HepG2 (cell line): ENCODE results near the gene MRPL30. TPM values are rescaled to one million over a fixed set of nuclear protein-coding genes. Genes with fewer than 3 reads are reported as not detected.

ENCODE experiments used
- ARHGAP35 ChIP-seq: sonication (generic); formaldehyde crosslinking; IDR thresholded peaks from 2 replicates; pipeline ENCODE4 v1.9.0; 2022; ENCODE audit warnings: mild to moderate bottlenecking, inconsistent platforms, moderate library complexity, missing genetic modification reagents, borderline replicate concordance
- CHCHD3 ChIP-seq: sonication (generic); formaldehyde crosslinking; IDR thresholded peaks from 2 replicates; pipeline ENCODE4 v1.8.0; 2022; ENCODE audit warnings: mild to moderate bottlenecking, missing genetic modification reagents, moderate library complexity
- DDIT3 ChIP-seq: sonication (generic); formaldehyde crosslinking; IDR thresholded peaks from 2 replicates; pipeline ENCODE4 v1.4.0; 2020; ENCODE audit warnings: mild to moderate bottlenecking, missing genetic modification reagents
- DNMT3B ChIP-seq: conservative IDR thresholded peaks from 2 replicates; pipeline ENCODE4 v1.6.1; 2016; ENCODE audit warnings: missing biosample characterization, control low read depth
- EP300 ChIP-seq, 3 experiments: sonication (generic) in 1 of 3; formaldehyde crosslinking in 1 of 3; IDR thresholded peaks; 2 replicates each; pipeline versions ENCODE4 v1.5.1 to v1.6.1; 2011 to 2020; ENCODE audit warnings: low read depth in 2 of 3, low read length in 2 of 3, borderline replicate concordance in 1 of 3, improper control_type of control experiment in 1 of 3, mild to moderate bottlenecking in 1 of 3, missing genetic modification reagents in 1 of 3, moderate library complexity in 1 of 3
- ETV5 ChIP-seq: IDR thresholded peaks from 2 replicates; pipeline ENCODE4 v1.6.1; 2018; ENCODE audit warnings: missing biosample characterization, missing genetic modification reagents, inconsistent platforms, borderline replicate concordance
- FOXJ3 ChIP-seq: sonication (generic); formaldehyde crosslinking; IDR thresholded peaks from 2 replicates; pipeline ENCODE4 v1.4.0; 2020; ENCODE audit warnings: missing genetic modification reagents, mild to moderate bottlenecking, borderline replicate concordance
- JARID2 ChIP-seq: sonication (generic); formaldehyde crosslinking; IDR thresholded peaks from 2 replicates; pipeline ENCODE4 v1.8.1; 2023; ENCODE audit warnings: missing genetic modification reagents, inconsistent platforms; ENCODE audit not compliant: insufficient replicate concordance
- MTA1 ChIP-seq: sonication (generic); formaldehyde crosslinking; IDR thresholded peaks from 2 replicates; pipeline ENCODE4 v1.4.0; 2020; ENCODE audit warnings: missing genetic modification reagents, mild to moderate bottlenecking, borderline replicate concordance
- NR2C2 ChIP-seq: sonication (generic); formaldehyde crosslinking; IDR thresholded peaks from 2 replicates; pipeline ENCODE4 v1.4.0; 2020; ENCODE audit warnings: missing genetic modification reagents, mild to moderate bottlenecking, moderate library complexity, borderline replicate concordance
- XRCC5 ChIP-seq: fragments of 200-400 bp; formaldehyde crosslinking; optimal IDR thresholded peaks from 2 replicates; pipeline ENCODE3; 2017; ENCODE audit warnings: mild to moderate bottlenecking, low read length
- ZBTB38 ChIP-seq: sonication (generic); formaldehyde crosslinking; IDR thresholded peaks from 2 replicates; pipeline ENCODE4 v1.5.1; 2020; ENCODE audit warnings: mild to moderate bottlenecking, missing genetic modification reagents
- ZBTB42 ChIP-seq: sonication (generic); formaldehyde crosslinking; IDR thresholded peaks from 2 replicates; pipeline ENCODE4 v1.5.0; 2020; ENCODE audit warnings: mild to moderate bottlenecking, missing genetic modification reagents
- ZMYM4 ChIP-seq: sonication (generic); formaldehyde crosslinking; IDR thresholded peaks from 2 replicates; pipeline ENCODE4 v1.8.1; 2023; ENCODE audit warnings: mild to moderate bottlenecking, missing genetic modification reagents
- ZNF329 ChIP-seq: sonication (generic); formaldehyde crosslinking; IDR thresholded peaks from 2 replicates; pipeline ENCODE4 v1.9.0; 2021; ENCODE audit warnings: low read depth, mild to moderate bottlenecking, missing genetic modification reagents
- ZNF737 ChIP-seq: sonication (generic); formaldehyde crosslinking; IDR thresholded peaks from 2 replicates; pipeline ENCODE4 v1.5.0; 2020; ENCODE audit warnings: missing genetic modification reagents, mild to moderate bottlenecking, borderline replicate concordance
- polyA plus RNA-seq, 8 experiments: library from polyadenylated mRNA; depleted of rRNA in 3 of 8; stranded (reverse) in 7 of 8; unstranded in 1 of 8; fragments of >200 nt; fragmentation: Illumina TruSeq in 4 of 8; extraction: Trizol in 4 of 8; gene quantifications; 2 replicates each; pipeline versions ENCODE4 v1.2.1 to v1.2.3, GENCODE V29; 2011 to 2016; ENCODE audit warnings: low read depth in 4 of 8, missing spikeins in 1 of 8, mixed read lengths in 1 of 8; ENCODE audit not compliant: insufficient read depth in 1 of 8
- total RNA-seq, 5 experiments: library from RNA; depleted of rRNA; stranded (reverse); fragments of >200 nt; fragmentation: Illumina TruSeq; extraction: Trizol; gene quantifications; 2 replicates each; pipeline ENCODE4 v1.2.3, GENCODE V29; 2016; ENCODE audit warnings: low read depth in 1 of 5
- TF ChIP-seq, protein P1 (sequence below): IDR thresholded peaks from 2 replicates; pipeline ENCODE4 v1.6.1; 2012; ENCODE audit warnings: low read depth, low read length, improper control_type of control experiment
- TF ChIP-seq, protein P2 (sequence below): sonication (generic); formaldehyde crosslinking; IDR thresholded peaks from 2 replicates; pipeline ENCODE4 v1.5.0; 2020; ENCODE audit warnings: mild to moderate bottlenecking, missing genetic modification reagents, borderline replicate concordance
- TF ChIP-seq, protein P3 (sequence below): sonication (generic); formaldehyde crosslinking; IDR thresholded peaks from 2 replicates; pipeline ENCODE4 v1.5.0; 2020; ENCODE audit warnings: mild to moderate bottlenecking, missing genetic modification reagents, moderate library complexity
- TF ChIP-seq, protein P4 (sequence below): sonication (generic); formaldehyde crosslinking; IDR thresholded peaks from 2 replicates; pipeline ENCODE4 v1.8.0; 2022; ENCODE audit warnings: mild to moderate bottlenecking, missing genetic modification reagents, moderate library complexity

MRPL30 gene
- total and polyA plus RNA-seq, 2 of the 13 experiments (the other 11 are each of a cell fraction or from before 2014, with no cell fraction given), result 30.2 to 75.3 TPM

DNA sequence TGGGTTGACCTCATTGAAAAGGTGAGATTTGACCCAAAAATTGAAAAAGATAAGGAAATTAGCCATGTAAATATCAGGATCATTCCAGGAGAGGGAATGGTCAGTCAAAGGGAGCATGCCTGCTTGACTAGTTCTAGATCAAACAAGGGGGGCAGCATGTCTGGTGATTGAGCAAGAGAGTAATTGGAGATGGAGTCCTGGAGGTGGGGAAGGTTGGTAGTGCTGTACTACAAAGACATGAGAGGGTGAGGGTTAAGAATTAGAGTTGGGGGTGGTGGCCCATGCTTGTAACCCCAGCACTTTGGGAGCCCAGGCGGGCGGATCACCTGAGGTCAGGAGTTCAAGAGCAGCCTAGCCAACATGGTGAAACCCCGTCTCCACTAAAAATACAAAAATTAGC is 2.0 kb downstream of the MRPL30 start (continued):
- TF ChIP-seq, protein P1, sequence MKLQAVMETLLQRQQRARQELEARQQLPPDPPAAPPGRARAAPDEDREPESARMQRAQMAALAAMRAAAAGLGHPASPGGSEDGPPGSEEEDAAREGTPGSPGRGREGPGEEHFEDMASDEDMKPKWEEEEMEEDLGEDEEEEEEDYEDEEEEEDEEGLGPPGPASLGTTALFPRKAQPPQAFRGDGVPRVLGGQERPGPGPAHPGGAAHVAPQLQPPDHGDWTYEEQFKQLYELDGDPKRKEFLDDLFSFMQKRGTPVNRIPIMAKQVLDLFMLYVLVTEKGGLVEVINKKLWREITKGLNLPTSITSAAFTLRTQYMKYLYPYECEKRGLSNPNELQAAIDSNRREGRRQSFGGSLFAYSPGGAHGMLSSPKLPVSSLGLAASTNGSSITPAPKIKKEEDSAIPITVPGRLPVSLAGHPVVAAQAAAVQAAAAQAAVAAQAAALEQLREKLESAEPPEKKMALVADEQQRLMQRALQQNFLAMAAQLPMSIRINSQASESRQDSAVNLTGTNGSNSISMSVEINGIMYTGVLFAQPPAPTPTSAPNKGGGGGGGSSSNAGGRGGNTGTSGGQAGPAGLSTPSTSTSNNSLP, result peak; percentile 63
- TF ChIP-seq EP300 (IDR thresholded peaks at IDR 0.05; ENCODE audit: low read depth in 2 of 2, low read length in 2 of 2) (peak in 1 of 2 experiments; percentile 60; a peak in 1 of 4 replicates), EP300 (CRISPR knock-in tag; IDR thresholded peaks at IDR 0.05; ENCODE audit: borderline replicate concordance) (no peak), FOXJ3 (0 out of 2 replicates have a peak, but pooled peaks have one; percentile 43), DDIT3 (CRISPR knock-in tag) (no peak), DNMT3B (CRISPR knock-in tag) (no peak), NR2C2 (0 out of 2 replicates have a peak, but pooled peaks have one; percentile 21), ZMYM4 (peak; percentile 72; the same call in 1 of the 2 replicates), XRCC5 (no peak), ZNF329 (CRISPR knock-in tag) (no peak), CHCHD3 (CRISPR knock-in tag) (no peak), MTA1 (CRISPR knock-in tag) (peak; percentile 52; the same call in 1 of the 2 replicates), ZBTB38 (CRISPR knock-in tag) (no peak), ETV5 (CRISPR knock-in tag) (no peak), JARID2 (CRISPR knock-in tag) (no peak), ZNF737 (CRISPR knock-in tag) (no peak), ARHGAP35 (CRISPR knock-in tag) (no peak), ZBTB42 (no peak)
- TF ChIP-seq, protein P2, sequence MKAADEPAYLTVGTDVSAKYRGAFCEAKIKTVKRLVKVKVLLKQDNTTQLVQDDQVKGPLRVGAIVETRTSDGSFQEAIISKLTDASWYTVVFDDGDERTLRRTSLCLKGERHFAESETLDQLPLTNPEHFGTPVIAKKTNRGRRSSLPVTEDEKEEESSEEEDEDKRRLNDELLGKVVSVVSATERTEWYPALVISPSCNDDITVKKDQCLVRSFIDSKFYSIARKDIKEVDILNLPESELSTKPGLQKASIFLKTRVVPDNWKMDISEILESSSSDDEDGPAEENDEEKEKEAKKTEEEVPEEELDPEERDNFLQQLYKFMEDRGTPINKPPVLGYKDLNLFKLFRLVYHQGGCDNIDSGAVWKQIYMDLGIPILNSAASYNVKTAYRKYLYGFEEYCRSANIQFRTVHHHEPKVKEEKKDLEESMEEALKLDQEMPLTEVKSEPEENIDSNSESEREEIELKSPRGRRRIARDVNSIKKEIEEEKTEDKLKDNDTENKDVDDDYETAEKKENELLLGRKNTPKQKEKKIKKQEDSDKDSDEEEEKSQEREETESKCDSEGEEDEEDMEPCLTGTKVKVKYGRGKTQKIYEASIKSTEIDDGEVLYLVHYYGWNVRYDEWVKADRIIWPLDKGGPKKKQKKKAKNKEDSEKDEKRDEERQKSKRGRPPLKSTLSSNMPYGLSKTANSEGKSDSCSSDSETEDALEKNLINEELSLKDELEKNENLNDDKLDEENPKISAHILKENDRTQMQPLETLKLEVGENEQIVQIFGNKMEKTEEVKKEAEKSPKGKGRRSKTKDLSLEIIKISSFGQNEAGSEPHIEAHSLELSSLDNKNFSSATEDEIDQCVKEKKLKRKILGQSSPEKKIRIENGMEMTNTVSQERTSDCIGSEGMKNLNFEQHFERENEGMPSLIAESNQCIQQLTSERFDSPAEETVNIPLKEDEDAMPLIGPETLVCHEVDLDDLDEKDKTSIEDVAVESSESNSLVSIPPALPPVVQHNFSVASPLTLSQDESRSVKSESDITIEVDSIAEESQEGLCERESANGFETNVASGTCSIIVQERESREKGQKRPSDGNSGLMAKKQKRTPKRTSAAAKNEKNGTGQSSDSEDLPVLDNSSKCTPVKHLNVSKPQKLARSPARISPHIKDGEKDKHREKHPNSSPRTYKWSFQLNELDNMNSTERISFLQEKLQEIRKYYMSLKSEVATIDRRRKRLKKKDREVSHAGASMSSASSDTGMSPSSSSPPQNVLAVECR (CRISPR knock-in tag), result peak; percentile 48; the same call in 1 of the 2 replicates
- TF ChIP-seq, protein P3, sequence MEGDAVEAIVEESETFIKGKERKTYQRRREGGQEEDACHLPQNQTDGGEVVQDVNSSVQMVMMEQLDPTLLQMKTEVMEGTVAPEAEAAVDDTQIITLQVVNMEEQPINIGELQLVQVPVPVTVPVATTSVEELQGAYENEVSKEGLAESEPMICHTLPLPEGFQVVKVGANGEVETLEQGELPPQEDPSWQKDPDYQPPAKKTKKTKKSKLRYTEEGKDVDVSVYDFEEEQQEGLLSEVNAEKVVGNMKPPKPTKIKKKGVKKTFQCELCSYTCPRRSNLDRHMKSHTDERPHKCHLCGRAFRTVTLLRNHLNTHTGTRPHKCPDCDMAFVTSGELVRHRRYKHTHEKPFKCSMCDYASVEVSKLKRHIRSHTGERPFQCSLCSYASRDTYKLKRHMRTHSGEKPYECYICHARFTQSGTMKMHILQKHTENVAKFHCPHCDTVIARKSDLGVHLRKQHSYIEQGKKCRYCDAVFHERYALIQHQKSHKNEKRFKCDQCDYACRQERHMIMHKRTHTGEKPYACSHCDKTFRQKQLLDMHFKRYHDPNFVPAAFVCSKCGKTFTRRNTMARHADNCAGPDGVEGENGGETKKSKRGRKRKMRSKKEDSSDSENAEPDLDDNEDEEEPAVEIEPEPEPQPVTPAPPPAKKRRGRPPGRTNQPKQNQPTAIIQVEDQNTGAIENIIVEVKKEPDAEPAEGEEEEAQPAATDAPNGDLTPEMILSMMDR (CRISPR knock-in tag), result peak; percentile 27; the same call in 1 of the 2 replicates
- TF ChIP-seq, protein P4, sequence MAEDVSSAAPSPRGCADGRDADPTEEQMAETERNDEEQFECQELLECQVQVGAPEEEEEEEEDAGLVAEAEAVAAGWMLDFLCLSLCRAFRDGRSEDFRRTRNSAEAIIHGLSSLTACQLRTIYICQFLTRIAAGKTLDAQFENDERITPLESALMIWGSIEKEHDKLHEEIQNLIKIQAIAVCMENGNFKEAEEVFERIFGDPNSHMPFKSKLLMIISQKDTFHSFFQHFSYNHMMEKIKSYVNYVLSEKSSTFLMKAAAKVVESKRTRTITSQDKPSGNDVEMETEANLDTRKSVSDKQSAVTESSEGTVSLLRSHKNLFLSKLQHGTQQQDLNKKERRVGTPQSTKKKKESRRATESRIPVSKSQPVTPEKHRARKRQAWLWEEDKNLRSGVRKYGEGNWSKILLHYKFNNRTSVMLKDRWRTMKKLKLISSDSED (CRISPR knock-in tag), result no peak
